ENCODE results near the gene C10orf143.

Gene C10orf143

GRCh38 chr10:130023454-130024230 lies 87.0 kb downstream of the C10orf143 start:
- H3K4me3 Mint-ChIP-seq = no peak overlapping the region
- H3K27ac Mint-ChIP-seq = no peak overlapping the region
- no peaks in the 10 kb centered on the region for H3K36me3 Mint-ChIP-seq (ENCODE audit: low read depth)
- H3K9me3 Mint-ChIP-seq = no peaks in the 10 kb centered on the region
- peaks cover 1% of the 10 kb centered on the region for H3K4me1 Mint-ChIP-seq (ENCODE audit: low read depth)
- H3K27me3 Mint-ChIP-seq (ENCODE audit: low read depth) = no peaks in the 10 kb centered on the region

DNA sequence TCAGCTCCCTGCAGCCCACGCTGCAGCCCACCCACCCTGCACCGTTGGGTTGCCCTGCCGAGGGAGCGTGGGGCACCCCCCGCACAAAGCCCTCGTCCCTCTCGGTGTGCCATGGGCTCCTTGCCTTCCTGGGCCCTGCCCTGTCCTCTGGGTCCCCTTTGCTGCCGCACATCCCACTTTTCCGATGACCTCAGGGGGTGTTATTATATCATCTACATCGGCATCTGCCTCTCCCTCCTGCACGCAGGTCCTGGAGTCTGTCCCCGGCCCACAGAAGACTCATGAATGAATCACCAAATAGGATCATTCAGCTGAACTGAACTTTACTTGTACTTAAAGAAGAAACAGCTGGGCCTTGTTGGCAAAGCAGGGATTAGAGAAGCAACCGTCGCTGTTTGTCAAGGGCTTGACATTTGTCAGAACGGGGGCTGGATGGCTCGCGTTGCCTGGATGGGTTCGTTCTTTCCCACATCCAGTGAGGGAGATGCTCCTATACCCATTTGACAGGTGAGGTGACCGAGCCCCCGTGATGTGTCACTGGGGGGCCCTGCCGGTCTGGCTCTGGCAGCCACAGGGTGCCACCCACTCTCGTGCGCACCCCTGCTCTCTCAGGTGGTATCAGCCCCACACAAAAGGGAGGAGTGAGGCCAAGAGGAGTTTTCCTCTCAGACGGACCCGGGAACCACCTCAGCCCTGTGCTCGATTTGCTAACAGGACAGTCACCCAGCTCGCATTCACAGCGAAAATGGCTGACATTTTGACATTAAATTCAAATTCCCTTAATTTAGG lies 87.9 kb downstream of the C10orf143 start:
- no peaks in the 10 kb centered on the region for H3K27me3 Mint-ChIP-seq (ENCODE audit: low read depth)
- no peaks in the 10 kb centered on the region for H3K9me3 Mint-ChIP-seq
- H3K27ac Mint-ChIP-seq = no peak overlapping the region
- H3K4me1 Mint-ChIP-seq (ENCODE audit: low read depth) = peaks cover 1% of the 10 kb centered on the region
- no peak overlapping the region for H3K4me3 Mint-ChIP-seq
- no peaks in the 10 kb centered on the region for H3K36me3 Mint-ChIP-seq (ENCODE audit: low read depth)

- Mint-ChIP-seq H3K9me3 (no peaks in the 10 kb centered on the region), H3K4me3 (no peak overlapping the region), H3K4me1 (ENCODE audit: low read depth) (peaks cover 1% of the 10 kb centered on the region), H3K36me3 (ENCODE audit: low read depth) (no peaks in the 10 kb centered on the region), H3K27ac (no peak overlapping the region), H3K27me3 (ENCODE audit: low read depth) (no peaks in the 10 kb centered on the region)
These were observed 88.5 kb downstream of the C10orf143 start for GRCh38 chr10:130022086-130022485.

GRCh38 chr10:130021383-130021950 lies 89.2 kb downstream of the C10orf143 start:
- H3K36me3 Mint-ChIP-seq (ENCODE audit: low read depth) = no peaks in the 10 kb centered on the region
- no peak overlapping the region for H3K4me3 Mint-ChIP-seq
- no peaks in the 10 kb centered on the region for H3K9me3 Mint-ChIP-seq
- peaks cover 1% of the 10 kb centered on the region for H3K4me1 Mint-ChIP-seq (ENCODE audit: low read depth)
- no peaks in the 10 kb centered on the region for H3K27me3 Mint-ChIP-seq (ENCODE audit: low read depth)
- no peak overlapping the region for H3K27ac Mint-ChIP-seq

DNA sequence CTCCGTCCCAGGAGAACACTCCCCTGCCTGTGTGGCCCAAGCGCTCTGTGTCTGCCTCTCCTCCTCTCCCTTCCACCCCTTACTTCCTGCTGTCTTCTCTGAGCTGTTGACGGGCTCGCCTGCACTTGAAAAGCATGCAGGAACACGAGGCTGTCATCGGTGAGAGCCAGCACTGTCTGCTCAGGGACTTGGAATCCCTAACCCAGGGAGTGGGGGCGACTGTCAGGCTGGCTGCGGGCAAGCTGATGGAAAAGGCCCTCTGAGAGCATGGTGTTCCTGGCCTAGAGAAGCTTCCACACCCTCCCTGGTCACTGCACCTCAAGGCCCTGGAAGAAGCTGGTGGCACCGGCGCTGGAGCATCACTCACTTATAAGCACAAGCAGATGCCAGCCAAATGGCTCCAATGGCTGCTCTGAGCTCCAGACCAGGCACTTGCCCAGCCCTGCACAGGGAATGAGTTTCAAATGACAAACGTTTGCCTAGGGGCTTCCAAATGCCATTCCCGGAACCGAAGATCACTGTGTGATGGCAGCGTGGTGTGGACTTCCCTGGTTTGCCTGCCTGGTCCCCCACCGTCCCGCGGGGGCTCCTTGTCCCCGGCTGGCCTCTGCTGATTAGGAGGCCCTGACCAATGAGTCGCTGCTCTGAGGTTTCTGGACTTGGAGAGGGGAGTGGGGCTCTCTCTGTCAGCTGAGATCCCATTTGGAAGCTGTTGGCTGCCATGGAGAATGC lies 89.8 kb downstream of the C10orf143 start:
- H3K27ac Mint-ChIP-seq = no peak overlapping the region
- H3K4me3 Mint-ChIP-seq = no peak overlapping the region
- H3K4me1 Mint-ChIP-seq (ENCODE audit: low read depth) = peaks cover 1% of the 10 kb centered on the region
- H3K9me3 Mint-ChIP-seq = no peaks in the 10 kb centered on the region
- H3K27me3 Mint-ChIP-seq (ENCODE audit: low read depth) = no peaks in the 10 kb centered on the region
- no peaks in the 10 kb centered on the region for H3K36me3 Mint-ChIP-seq (ENCODE audit: low read depth)

DNA sequence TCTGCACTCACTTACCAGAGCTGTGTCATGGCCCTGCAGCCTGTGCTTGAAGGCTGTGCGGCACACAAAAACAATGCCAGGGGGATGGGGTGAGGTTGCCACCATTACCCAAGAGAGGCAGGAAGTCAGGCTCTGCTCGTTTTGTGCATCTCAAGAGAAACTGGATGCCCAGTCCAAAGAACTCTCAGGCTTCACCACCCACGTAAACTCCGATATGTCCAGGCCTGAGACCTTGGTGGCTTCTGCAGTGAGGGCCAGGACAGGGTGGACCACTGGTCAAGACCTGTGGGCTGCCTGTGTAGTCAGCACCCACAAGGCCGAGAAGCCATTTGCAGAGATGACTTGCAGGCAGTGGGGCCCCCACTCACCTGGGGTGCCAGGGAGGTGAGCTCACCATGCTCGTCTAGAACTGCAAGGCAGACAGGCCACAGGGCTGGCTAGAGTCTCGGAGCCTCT lies 91.9 kb downstream of the C10orf143 start:
- H3K4me3 Mint-ChIP-seq = no peak overlapping the region
- H3K27me3 Mint-ChIP-seq (ENCODE audit: low read depth) = no peaks in the 10 kb centered on the region
- no peak overlapping the region for H3K27ac Mint-ChIP-seq
- H3K9me3 Mint-ChIP-seq = no peaks in the 10 kb centered on the region
- peaks cover 1% of the 10 kb centered on the region for H3K4me1 Mint-ChIP-seq (ENCODE audit: low read depth)
- H3K36me3 Mint-ChIP-seq (ENCODE audit: low read depth) = no peaks in the 10 kb centered on the region

DNA sequence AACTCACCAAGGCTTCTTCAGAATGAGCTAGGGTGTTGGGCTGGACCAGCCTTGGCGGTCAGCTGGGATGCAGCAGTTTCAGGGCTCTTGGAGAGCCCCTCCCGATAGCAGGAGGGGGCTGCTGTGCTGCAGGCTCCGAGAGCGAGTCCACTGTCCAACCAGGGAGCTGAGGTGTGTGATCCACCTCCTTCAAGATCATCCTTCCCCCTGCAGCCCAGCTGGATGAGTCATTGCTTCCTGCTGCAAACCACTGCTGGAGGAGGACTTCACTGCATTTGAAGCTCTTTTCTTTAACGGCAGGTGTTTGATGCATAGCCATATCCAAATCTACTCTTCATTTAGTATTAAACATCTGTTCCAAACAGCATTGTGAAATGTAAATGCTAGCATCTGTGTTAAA lies 92.4 kb downstream of the C10orf143 start:
- H3K4me1 Mint-ChIP-seq (ENCODE audit: low read depth) = peaks cover 1% of the 10 kb centered on the region
- H3K36me3 Mint-ChIP-seq (ENCODE audit: low read depth) = no peaks in the 10 kb centered on the region
- H3K9me3 Mint-ChIP-seq = no peaks in the 10 kb centered on the region
- H3K27me3 Mint-ChIP-seq (ENCODE audit: low read depth) = no peaks in the 10 kb centered on the region
- no peak overlapping the region for H3K27ac Mint-ChIP-seq
- H3K4me3 Mint-ChIP-seq = no peak overlapping the region

- no peaks in the 10 kb centered on the region for H3K27me3 Mint-ChIP-seq (ENCODE audit: low read depth)
- H3K27ac Mint-ChIP-seq = no peak overlapping the region
- H3K9me3 Mint-ChIP-seq = no peaks in the 10 kb centered on the region
- peaks cover 1% of the 10 kb centered on the region for H3K4me1 Mint-ChIP-seq (ENCODE audit: low read depth)
- no peak overlapping the region for H3K4me3 Mint-ChIP-seq
- no peaks in the 10 kb centered on the region for H3K36me3 Mint-ChIP-seq (ENCODE audit: low read depth)
These were observed 93.0 kb downstream of the C10orf143 start for GRCh38 chr10:130017631-130018022.

- H3K27me3 Mint-ChIP-seq (ENCODE audit: low read depth) = no peaks in the 10 kb centered on the region
- H3K36me3 Mint-ChIP-seq (ENCODE audit: low read depth) = no peaks in the 10 kb centered on the region
- no peaks in the 10 kb centered on the region for H3K9me3 Mint-ChIP-seq
These were observed 93.5 kb downstream of the C10orf143 start for GRCh38 chr10:130016993-130017630.

GRCh38 chr10:130016095-130016494 lies 94.5 kb downstream of the C10orf143 start:
- H3K9me3 Mint-ChIP-seq = no peaks in the 10 kb centered on the region
- H3K4me1 Mint-ChIP-seq (ENCODE audit: low read depth) = peaks cover 1% of the 10 kb centered on the region
- H3K4me3 Mint-ChIP-seq = no peak overlapping the region
- no peaks in the 10 kb centered on the region for H3K36me3 Mint-ChIP-seq (ENCODE audit: low read depth)
- no peaks in the 10 kb centered on the region for H3K27me3 Mint-ChIP-seq (ENCODE audit: low read depth)
- H3K27ac Mint-ChIP-seq = no peak overlapping the region

More at GRCh38 chr10:130016993-130017630, 93.5 kb downstream of the C10orf143 start:
- Mint-ChIP-seq H3K4me1 (ENCODE audit: low read depth) (peaks cover 1% of the 10 kb centered on the region), H3K4me3 (no peak overlapping the region), H3K27ac (no peak overlapping the region)

DNA sequence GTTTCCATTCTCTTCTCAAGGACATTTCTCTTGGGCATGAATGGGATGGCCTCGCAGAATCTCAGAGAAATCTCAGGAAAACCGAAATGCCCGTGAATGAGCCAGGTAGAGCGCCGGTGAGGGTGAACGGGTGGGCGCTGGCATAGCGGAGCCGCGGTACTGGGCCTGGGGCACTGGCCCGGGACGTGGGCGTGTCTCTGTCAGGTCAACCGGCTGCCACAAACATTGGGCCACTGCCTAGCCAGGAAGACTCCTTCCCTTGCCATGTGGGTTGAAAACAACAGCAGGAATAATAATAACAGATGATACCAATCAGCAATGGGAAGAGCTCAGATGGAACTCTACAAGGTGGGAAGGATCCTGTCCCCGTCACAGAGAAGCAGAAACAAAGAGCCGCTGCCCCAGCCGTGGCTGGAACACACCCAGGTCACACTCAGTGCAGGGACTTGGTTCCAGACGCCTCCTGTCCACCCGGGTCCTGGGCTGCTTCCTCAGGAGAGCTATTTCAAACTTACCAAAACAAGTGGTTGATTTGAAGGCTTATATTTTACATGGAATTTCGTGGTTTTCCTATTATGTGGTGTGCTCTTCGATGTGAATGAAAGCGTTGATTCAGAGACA lies 95.4 kb downstream of the C10orf143 start:
- no peaks in the 10 kb centered on the region for H3K9me3 Mint-ChIP-seq
- H3K36me3 Mint-ChIP-seq (ENCODE audit: low read depth) = no peaks in the 10 kb centered on the region
- no peaks in the 10 kb centered on the region for H3K27me3 Mint-ChIP-seq (ENCODE audit: low read depth)
- no peak overlapping the region for H3K27ac Mint-ChIP-seq
- peaks cover 1% of the 10 kb centered on the region for H3K4me1 Mint-ChIP-seq (ENCODE audit: low read depth)
- no peak overlapping the region for H3K4me3 Mint-ChIP-seq

DNA sequence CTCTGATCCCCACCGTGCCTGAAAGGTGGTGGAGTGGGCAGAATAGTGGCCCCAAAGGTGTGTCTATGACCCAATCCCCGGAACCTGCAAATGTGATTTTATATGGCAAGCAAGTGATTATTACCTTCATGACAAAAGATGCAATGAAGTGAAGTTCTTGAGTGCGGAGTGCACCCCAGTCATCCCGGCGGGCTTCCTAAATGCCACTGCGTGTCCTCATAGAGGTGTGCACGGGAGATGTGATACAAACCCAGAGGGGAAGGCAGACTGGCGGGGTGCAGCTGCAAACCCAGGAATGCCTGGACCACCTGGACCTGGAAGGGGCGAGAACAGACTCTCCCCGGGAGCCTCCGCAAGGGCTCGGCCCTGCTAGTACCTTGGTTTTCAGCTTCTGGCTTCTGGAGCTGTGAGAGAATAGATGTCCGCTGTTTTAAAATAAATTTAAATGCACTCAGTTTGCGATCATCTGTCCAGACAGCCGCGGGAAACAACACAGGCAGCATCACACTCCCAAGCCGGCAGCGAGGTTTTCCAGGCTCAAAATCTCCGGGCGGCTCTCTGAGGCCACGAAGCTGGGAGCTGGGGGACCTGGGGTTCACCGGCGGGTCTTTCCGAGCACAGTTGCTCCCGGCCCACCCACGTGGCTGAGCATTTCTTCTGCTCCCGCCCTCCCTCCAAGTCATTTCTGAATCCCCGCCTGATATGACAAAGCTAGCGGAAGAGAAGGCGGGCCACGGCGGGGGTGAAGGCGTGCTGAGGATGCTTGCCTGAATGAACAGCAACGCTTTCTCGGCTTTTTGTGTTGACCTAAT lies 96.2 kb downstream of the C10orf143 start:
- Mint-ChIP-seq H3K27ac (no peak overlapping the region), H3K27me3 (ENCODE audit: low read depth) (no peaks in the 10 kb centered on the region), H3K9me3 (no peaks in the 10 kb centered on the region), H3K4me1 (ENCODE audit: low read depth) (peaks cover 1% of the 10 kb centered on the region), H3K4me3 (no peak overlapping the region), H3K36me3 (ENCODE audit: low read depth) (no peaks in the 10 kb centered on the region)

All from T-helper 1 cell treated with Interleukin-12 subunit alpha and Interleukin-12 subunit beta and Interleukin-4 antibody, amounts not matched to agents 30 μg/mL and 1 μg/mL, for 36 hours (primary cell).